OCI-LY1 (cell line): Measurements from ENCODE around the gene ELOVL1.

Experiments
- H2AFZ ChIP-seq: fragments of 200-600 bp; sonication (generic), shearing (Covaris generic); 2 replicates; pipeline ENCODE4 v1.6.0; 2014; ENCODE audit warnings: antibody characterized with exemption, mild to moderate bottlenecking, low read length
- H3F3A ChIP-seq: fragments of 200-600 bp; sonication (generic), shearing (Covaris generic); 2 replicates; pipeline ENCODE4 v1.6.0; 2014; ENCODE audit warnings: mild to moderate bottlenecking, antibody characterized with exemption, low read length, moderate library complexity; ENCODE audit not compliant: insufficient read depth
- H3K27ac ChIP-seq: fragments of 200-600 bp; sonication (generic); 2 replicates; pipeline ENCODE4 v1.5.1; 2014; ENCODE audit warnings: low read length, mixed run types, mild to moderate bottlenecking, low read depth; ENCODE audit not compliant: poor library complexity, severe bottlenecking
- H3K27me3 ChIP-seq: fragments of 200-600 bp; sonication (generic); 2 replicates; pipeline ENCODE4 v1.6.0; 2014; ENCODE audit warnings: antibody characterized with exemption, mild to moderate bottlenecking, low read length, moderate library complexity; ENCODE audit not compliant: insufficient read depth
- H3K36me3 ChIP-seq: fragments of 200-600 bp; sonication (generic); 2 replicates; pipeline ENCODE4 v1.6.1; 2014; ENCODE audit warnings: mild to moderate bottlenecking, antibody characterized with exemption, low read length, moderate library complexity, mixed read lengths; ENCODE audit not compliant: insufficient read depth
- H3K4me1 ChIP-seq: fragments of 200-600 bp; sonication (generic); 2 replicates; pipeline ENCODE4 v1.5.1; 2014; ENCODE audit warnings: mild to moderate bottlenecking, low read length, moderate library complexity; ENCODE audit not compliant: insufficient read depth, severe bottlenecking
- H3K4me2 ChIP-seq: fragments of 200-600 bp; sonication (generic), shearing (Covaris generic); 2 replicates; pipeline ENCODE4 v1.6.1; 2014; ENCODE audit warnings: low read length
- H3K4me3 ChIP-seq: fragments of 200-600 bp; sonication (generic); 2 replicates; pipeline ENCODE4 v1.5.1; 2014; ENCODE audit warnings: low read length, low read depth, mild to moderate bottlenecking, mixed read lengths; ENCODE audit not compliant: poor library complexity, severe bottlenecking
- H3K79me2 ChIP-seq: fragments of 200-600 bp; shearing (Covaris generic); 2 replicates; pipeline ENCODE4 v1.6.1; 2016; ENCODE audit warnings: mixed run types, low read length, mixed read lengths; ENCODE audit not compliant: insufficient read depth
- H3K9ac ChIP-seq: fragments of 200-600 bp; sonication (generic), shearing (Covaris generic); 2 replicates; pipeline ENCODE4 v1.6.1; 2014; ENCODE audit warnings: mild to moderate bottlenecking, low read length, mixed read lengths
- H3K9me2 ChIP-seq: fragments of 200-600 bp; sonication (generic), shearing (Covaris generic); 2 replicates; pipeline ENCODE4 v1.6.1; 2014; ENCODE audit warnings: low read depth, mild to moderate bottlenecking, low read length, mixed read lengths
- H3K9me3 ChIP-seq: fragments of 200-600 bp; shearing (Covaris generic); 2 replicates; pipeline ENCODE4 v1.6.1; 2014; ENCODE audit warnings: low read length, mixed read lengths
- H4K20me1 ChIP-seq: fragments of 200-600 bp; sonication (generic), shearing (Covaris generic); 2 replicates; pipeline ENCODE4 v1.6.0; 2016; ENCODE audit warnings: mild to moderate bottlenecking, low read length; ENCODE audit not compliant: insufficient read depth
- EZH2 ChIP-seq: fragments of 200-600 bp; sonication (generic), shearing (Covaris generic); IDR thresholded peaks from 2 replicates; pipeline ENCODE4 v1.8.0; 2017; ENCODE audit warnings: borderline replicate concordance, mixed run types, mild to moderate bottlenecking, antibody characterized with exemption, low read length, moderate library complexity, mixed read lengths
- TF ChIP-seq, protein P1 (sequence below): fragments of 200-600 bp; sonication (generic), shearing (Covaris generic); IDR thresholded peaks from 2 replicates; pipeline ENCODE4 v1.5.1; 2017; ENCODE audit warnings: mild to moderate bottlenecking, antibody characterized with exemption, low read length, moderate library complexity, mixed read lengths

The ELOVL1 gene

DNA sequence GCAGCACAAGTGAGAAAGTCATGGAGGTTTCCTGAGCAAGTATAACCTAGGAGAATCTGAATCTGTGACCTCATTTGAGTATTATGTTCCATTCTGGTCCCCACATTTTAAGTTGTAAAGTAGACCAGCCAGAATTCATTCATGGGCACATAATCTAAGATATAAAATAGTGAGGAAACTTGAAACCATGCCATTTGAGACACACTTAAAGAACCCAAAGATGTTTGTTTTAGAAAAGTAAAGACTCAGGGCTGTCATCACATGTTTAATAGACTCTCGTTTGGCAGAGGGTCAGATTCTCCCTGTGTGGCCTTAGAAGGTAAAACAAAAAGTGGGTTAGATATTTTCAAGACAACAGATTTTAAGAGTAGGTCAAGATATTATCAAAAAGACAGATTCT lies 28.2 kb upstream of the ELOVL1 start:
- no peaks in the 10 kb centered on the region for H4K20me1 ChIP-seq
- no peak for TF ChIP-seq EZH2
- TF ChIP-seq, protein P1, sequence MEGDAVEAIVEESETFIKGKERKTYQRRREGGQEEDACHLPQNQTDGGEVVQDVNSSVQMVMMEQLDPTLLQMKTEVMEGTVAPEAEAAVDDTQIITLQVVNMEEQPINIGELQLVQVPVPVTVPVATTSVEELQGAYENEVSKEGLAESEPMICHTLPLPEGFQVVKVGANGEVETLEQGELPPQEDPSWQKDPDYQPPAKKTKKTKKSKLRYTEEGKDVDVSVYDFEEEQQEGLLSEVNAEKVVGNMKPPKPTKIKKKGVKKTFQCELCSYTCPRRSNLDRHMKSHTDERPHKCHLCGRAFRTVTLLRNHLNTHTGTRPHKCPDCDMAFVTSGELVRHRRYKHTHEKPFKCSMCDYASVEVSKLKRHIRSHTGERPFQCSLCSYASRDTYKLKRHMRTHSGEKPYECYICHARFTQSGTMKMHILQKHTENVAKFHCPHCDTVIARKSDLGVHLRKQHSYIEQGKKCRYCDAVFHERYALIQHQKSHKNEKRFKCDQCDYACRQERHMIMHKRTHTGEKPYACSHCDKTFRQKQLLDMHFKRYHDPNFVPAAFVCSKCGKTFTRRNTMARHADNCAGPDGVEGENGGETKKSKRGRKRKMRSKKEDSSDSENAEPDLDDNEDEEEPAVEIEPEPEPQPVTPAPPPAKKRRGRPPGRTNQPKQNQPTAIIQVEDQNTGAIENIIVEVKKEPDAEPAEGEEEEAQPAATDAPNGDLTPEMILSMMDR, result no peak
- no peak overlapping the region for H2AFZ ChIP-seq
- no peaks in the 10 kb centered on the region for H3K4me1 ChIP-seq
- no peaks in the 10 kb centered on the region for H3F3A ChIP-seq
- no peaks in the 10 kb centered on the region for H3K79me2 ChIP-seq
- no peak overlapping the region for H3K4me3 ChIP-seq
- no peaks in the 10 kb centered on the region for H3K36me3 ChIP-seq
- H3K27me3 ChIP-seq, result no peaks in the 10 kb centered on the region
- no peak overlapping the region for H3K4me2 ChIP-seq
- H3K9me2 ChIP-seq, result no peaks in the 10 kb centered on the region
- no peak overlapping the region for H3K9ac ChIP-seq
- H3K27ac ChIP-seq, result no peak overlapping the region
- H3K9me3 ChIP-seq, result no peaks in the 10 kb centered on the region

DNA sequence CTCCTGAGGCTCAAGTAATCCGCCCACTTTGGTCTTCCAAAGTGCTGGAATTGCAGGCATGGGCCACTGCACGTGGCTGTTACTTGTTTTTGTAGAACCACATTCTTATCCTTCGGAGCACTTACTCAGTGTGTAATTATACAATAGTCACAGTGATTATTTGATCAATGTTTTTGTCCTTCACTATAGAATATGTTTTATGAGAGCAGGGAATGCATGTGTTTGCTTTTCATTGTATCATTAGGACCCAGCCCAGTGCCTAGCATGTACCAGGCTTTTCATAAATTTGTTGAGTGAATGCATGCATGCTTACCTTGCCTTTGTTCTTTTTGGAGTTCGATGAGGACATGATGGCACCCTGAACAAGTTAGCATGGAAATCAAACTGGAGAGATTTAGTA lies 27.7 kb upstream of the ELOVL1 start:
- Histone ChIP-seq H3K4me2 (no peak overlapping the region), H3K27me3 (no peaks in the 10 kb centered on the region), H3K9me2 (no peaks in the 10 kb centered on the region), H3K9me3 (no peaks in the 10 kb centered on the region), H2AFZ (no peak overlapping the region), H3K36me3 (no peaks in the 10 kb centered on the region), H3K4me3 (no peak overlapping the region), H3K9ac (no peak overlapping the region), H3K4me1 (peaks cover 5% of the 10 kb centered on the region), H3K79me2 (0 out of 2 replicates have a peak, but pooled peaks cover 2% of the 10 kb centered on the region), H3F3A (no peaks in the 10 kb centered on the region), H3K27ac (no peak overlapping the region), H4K20me1 (no peaks in the 10 kb centered on the region)
- TF ChIP-seq, protein P1, result no peak
- no peak for TF ChIP-seq EZH2

DNA sequence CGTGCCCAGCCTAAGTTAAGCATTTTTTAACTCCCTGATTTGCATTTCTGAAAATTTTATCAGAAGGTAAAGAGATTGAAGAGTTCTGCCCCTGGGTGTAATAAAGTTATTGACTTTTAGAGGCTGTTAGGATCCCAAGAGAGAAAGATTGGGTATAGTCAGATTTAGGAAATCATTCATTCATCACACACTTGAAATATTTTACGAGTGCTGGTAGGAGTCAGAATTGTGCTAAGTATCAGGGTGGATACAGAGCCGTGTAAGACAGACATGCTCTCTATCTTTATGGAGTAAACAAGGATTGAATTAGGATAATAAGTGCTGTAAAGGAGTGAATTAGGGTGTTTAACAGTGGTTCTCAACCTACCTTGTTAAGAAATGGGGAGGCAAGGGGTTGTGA lies 24.9 kb upstream of the ELOVL1 start:
- Histone ChIP-seq H2AFZ (no peak overlapping the region), H3K4me3 (no peak overlapping the region), H3F3A (no peaks in the 10 kb centered on the region), H3K9me3 (no peaks in the 10 kb centered on the region), H3K4me2 (no peak overlapping the region), H3K27ac (no peak overlapping the region), H4K20me1 (no peaks in the 10 kb centered on the region), H3K9ac (no peak overlapping the region), H3K27me3 (no peaks in the 10 kb centered on the region), H3K4me1 (peaks cover 23% of the 10 kb centered on the region), H3K79me2 (peaks cover 18% of the 10 kb centered on the region), H3K36me3 (peaks cover under 1% of the 10 kb centered on the region; the same call in 1 of the 2 replicates), H3K9me2 (no peaks in the 10 kb centered on the region)
- TF ChIP-seq, protein P1, result no peak
- no peak for TF ChIP-seq EZH2
